HepG2 (cell line): ENCODE results near the gene KLF16. TPM values are rescaled to one million over a fixed set of nuclear protein-coding genes. Genes with fewer than 3 reads are reported as not detected.

Experiments used
- AGO2 ChIP-seq: fragments of 200-400 bp; formaldehyde crosslinking; optimal IDR thresholded peaks from 2 replicates; pipeline ENCODE3; 2017; ENCODE audit warnings: mild to moderate bottlenecking, low read depth, low read length, moderate library complexity
- ESRRA ChIP-seq: sonication (generic); formaldehyde crosslinking; IDR thresholded peaks from 2 replicates; pipeline ENCODE4 v1.5.1; 2020; ENCODE audit warnings: mild to moderate bottlenecking, low read depth, missing genetic modification reagents
- FOXP1 ChIP-seq, 2 experiments: fragments of 450-650 bp in 1 of 2; IDR thresholded peaks; 2 replicates each; pipeline ENCODE4 v1.6.1; 2017 to 2018; ENCODE audit warnings: antibody characterized with exemption in 1 of 2
- GLI4 ChIP-seq: sonication (generic); formaldehyde crosslinking; IDR thresholded peaks from 2 replicates; pipeline ENCODE4 v1.5.1; 2020; ENCODE audit warnings: missing genetic modification reagents, mild to moderate bottlenecking, moderate library complexity, borderline replicate concordance
- HNRNPL ChIP-seq: fragments of 200-400 bp; formaldehyde crosslinking; IDR thresholded peaks from 2 replicates; pipeline ENCODE4 v1.6.1; 2017; ENCODE audit warnings: mild to moderate bottlenecking, low read depth, low read length
- IRX3 ChIP-seq: sonication (generic); formaldehyde crosslinking; IDR thresholded peaks from 2 replicates; pipeline ENCODE4 v1.8.1; 2023; ENCODE audit warnings: mild to moderate bottlenecking, low read depth, missing genetic modification reagents, borderline replicate concordance
- MLX ChIP-seq: IDR thresholded peaks from 2 replicates; pipeline ENCODE4 v1.6.1; 2016
- MTF2 ChIP-seq: sonication (generic); formaldehyde crosslinking; IDR thresholded peaks from 2 replicates; pipeline ENCODE4 v1.5.0; 2020; ENCODE audit warnings: missing genetic modification reagents, borderline replicate concordance
- PRMT3 ChIP-seq: sonication (generic); formaldehyde crosslinking; IDR thresholded peaks from 2 replicates; pipeline ENCODE4 v1.8.1; 2022; ENCODE audit warnings: low read depth, mild to moderate bottlenecking, moderate library complexity, missing genetic modification reagents, borderline replicate concordance
- RXRA ChIP-seq: sonication (generic); formaldehyde crosslinking; IDR thresholded peaks from 2 replicates; pipeline ENCODE4 v1.5.1; 2020; ENCODE audit warnings: missing genetic modification reagents
- SAFB2 ChIP-seq: sonication (generic); formaldehyde crosslinking; IDR thresholded peaks from 2 replicates; pipeline ENCODE4 v1.5.1; 2020; ENCODE audit warnings: missing genetic modification reagents, low read depth, mild to moderate bottlenecking, borderline replicate concordance
- STAT5B ChIP-seq: sonication (generic); formaldehyde crosslinking; IDR thresholded peaks from 2 replicates; pipeline ENCODE4 v1.4.0; 2020; ENCODE audit warnings: missing genetic modification reagents
- TARDBP ChIP-seq: sonication (generic); formaldehyde crosslinking; IDR thresholded peaks from 2 replicates; pipeline ENCODE4 v1.8.0; 2022; ENCODE audit warnings: mild to moderate bottlenecking, missing genetic modification reagents
- TSC22D2 ChIP-seq: sonication (generic); formaldehyde crosslinking; IDR thresholded peaks from 2 replicates; pipeline ENCODE4 v1.5.1; 2020; ENCODE audit warnings: missing genetic modification reagents, mild to moderate bottlenecking, borderline replicate concordance
- XBP1 ChIP-seq: sonication (generic); formaldehyde crosslinking; IDR thresholded peaks from 2 replicates; pipeline ENCODE4 v1.5.0; 2020; ENCODE audit warnings: missing genetic modification reagents
- ZFP91 ChIP-seq: sonication (generic); formaldehyde crosslinking; IDR thresholded peaks from 2 replicates; pipeline ENCODE4 v1.9.0; 2022; ENCODE audit warnings: missing genetic modification reagents, mild to moderate bottlenecking, borderline replicate concordance
- ZFX ChIP-seq: sonication (generic); formaldehyde crosslinking; IDR thresholded peaks from 2 replicates; pipeline ENCODE4 v1.4.0; 2020; ENCODE audit warnings: mild to moderate bottlenecking, low read depth, missing genetic modification reagents, moderate library complexity
- ZNF121 ChIP-seq: sonication (generic); formaldehyde crosslinking; IDR thresholded peaks from 2 replicates; pipeline ENCODE4 v1.5.0; 2020; ENCODE audit warnings: mild to moderate bottlenecking, missing genetic modification reagents
- ZNF232 ChIP-seq: sonication (generic); formaldehyde crosslinking; IDR thresholded peaks from 2 replicates; pipeline ENCODE4 v1.4.0; 2020; ENCODE audit warnings: missing genetic modification reagents, borderline replicate concordance
- ZNF660 ChIP-seq: sonication (generic); formaldehyde crosslinking; IDR thresholded peaks from 2 replicates; pipeline ENCODE4 v1.5.1; 2020; ENCODE audit warnings: mild to moderate bottlenecking, low read depth, missing genetic modification reagents, borderline replicate concordance
- polyA plus RNA-seq, 8 experiments: library from polyadenylated mRNA; depleted of rRNA in 3 of 8; stranded (reverse) in 7 of 8; unstranded in 1 of 8; fragments of >200 nt; fragmentation: Illumina TruSeq in 4 of 8; extraction: Trizol in 4 of 8; gene quantifications; 2 replicates each; pipeline versions ENCODE4 v1.2.1 to v1.2.3, GENCODE V29; 2011 to 2016; ENCODE audit warnings: low read depth in 4 of 8, missing spikeins in 1 of 8, mixed read lengths in 1 of 8; ENCODE audit not compliant: insufficient read depth in 1 of 8
- total RNA-seq, 5 experiments: library from RNA; depleted of rRNA; stranded (reverse); fragments of >200 nt; fragmentation: Illumina TruSeq; extraction: Trizol; gene quantifications; 2 replicates each; pipeline ENCODE4 v1.2.3, GENCODE V29; 2016; ENCODE audit warnings: low read depth in 1 of 5
- TF ChIP-seq, protein P1 (sequence below): sonication (generic); formaldehyde crosslinking; IDR thresholded peaks from 2 replicates; pipeline ENCODE4 v1.5.0; 2020; ENCODE audit warnings: missing genetic modification reagents
- TF ChIP-seq, protein P2 (sequence below): sonication (generic); formaldehyde crosslinking; IDR thresholded peaks from 2 replicates; pipeline ENCODE4 v1.8.1; 2023; ENCODE audit warnings: mild to moderate bottlenecking, missing genetic modification reagents
- TF ChIP-seq, protein P3 (sequence below): sonication (generic); formaldehyde crosslinking; IDR thresholded peaks from 2 replicates; pipeline ENCODE4 v1.4.0; 2020; ENCODE audit warnings: missing genetic modification reagents; ENCODE audit errors: not compliant biosample characterization

The KLF16 gene
- total and polyA plus RNA-seq, 2 of the 13 experiments (the other 11 are each of a cell fraction or from before 2014, with no cell fraction given): 3.5 to 6.7 TPM

DNA sequence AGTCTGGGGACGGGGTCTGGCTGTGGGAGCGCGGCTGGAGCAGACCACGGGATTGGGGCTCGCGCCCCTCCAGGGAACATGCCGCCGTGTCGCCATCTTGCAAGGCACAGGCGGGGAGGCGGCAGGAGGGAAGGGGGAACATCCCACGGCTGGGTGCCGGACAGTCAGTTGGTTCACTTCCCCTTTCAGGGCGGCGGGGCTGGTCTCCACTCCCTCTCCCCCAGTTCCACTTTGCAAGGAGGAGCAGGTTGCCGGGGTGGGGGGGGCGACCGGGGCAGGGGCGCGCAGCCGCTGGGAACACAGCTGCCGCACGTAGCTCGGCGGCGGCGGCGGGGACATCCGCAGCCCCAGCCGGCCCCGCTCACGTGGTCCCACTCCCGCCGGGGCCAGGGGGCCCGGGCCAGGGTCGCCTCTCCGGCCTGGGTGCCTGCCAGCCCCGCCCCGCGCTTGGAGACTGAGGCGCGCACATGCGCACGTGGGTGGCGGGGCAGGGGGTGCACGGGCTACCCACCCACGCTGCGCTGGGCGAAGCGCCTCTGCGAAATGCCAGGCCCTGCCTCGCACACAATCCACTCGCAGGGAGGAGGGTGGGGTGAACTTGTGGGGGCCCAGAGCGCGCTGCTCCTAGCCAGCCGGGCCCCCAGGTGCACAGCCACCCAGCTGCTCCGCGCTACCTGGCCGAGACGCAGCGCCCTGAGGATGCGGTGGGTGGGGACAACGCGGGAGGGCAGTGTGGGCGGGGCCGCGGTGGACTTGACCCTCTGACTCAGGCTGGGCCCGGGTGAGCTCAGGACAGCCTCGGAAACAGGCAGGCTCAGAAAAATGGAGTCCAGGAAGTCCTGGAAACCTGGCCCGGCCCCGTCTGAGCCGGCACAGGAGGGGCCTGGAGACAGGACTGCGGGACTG lies 6.4 kb downstream of the KLF16 start (continued):
- TF ChIP-seq, protein P1, sequence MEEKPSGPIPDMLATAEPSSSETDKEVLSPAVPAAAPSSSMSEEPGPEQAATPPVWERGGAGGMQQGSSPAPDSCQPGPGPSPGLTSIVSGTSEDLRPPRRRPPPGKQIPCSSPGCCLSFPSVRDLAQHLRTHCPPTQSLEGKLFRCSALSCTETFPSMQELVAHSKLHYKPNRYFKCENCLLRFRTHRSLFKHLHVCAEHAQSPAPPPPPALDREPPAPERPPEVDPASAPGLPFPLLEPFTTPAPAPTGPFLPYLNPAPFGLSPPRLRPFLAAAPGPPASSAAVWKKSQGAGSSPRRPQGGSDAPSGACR: no peak
- TF ChIP-seq IRX3 (CRISPR knock-in tag) (no peak), ESRRA (CRISPR knock-in tag) (no peak), HNRNPL (0 out of 2 replicates have a peak, but pooled peaks have one; percentile 18), MTF2 (CRISPR knock-in tag) (no peak), XBP1 (no peak), ZFP91 (CRISPR knock-in tag) (0 out of 2 replicates have a peak, but pooled peaks have one; percentile 33), PRMT3 (no peak), SAFB2 (CRISPR knock-in tag) (no peak), ZNF121 (CRISPR knock-in tag) (0 out of 2 replicates have a peak, but pooled peaks have one; percentile 21), MLX (CRISPR knock-in tag) (no peak), AGO2 (peak; percentile 61), ZNF232 (CRISPR knock-in tag) (no peak), TARDBP (CRISPR knock-in tag) (no peak; the same call in 1 of the 2 replicates), STAT5B (no peak), ZNF660 (CRISPR knock-in tag) (no peak), TSC22D2 (CRISPR knock-in tag) (no peak), FOXP1 (IDR thresholded peaks at IDR 0.05) (no peak), FOXP1 (CRISPR knock-in tag; IDR thresholded peaks at IDR 0.05) (no peak), RXRA (CRISPR knock-in tag) (peak; percentile 100), ZFX (CRISPR knock-in tag) (peak; percentile 41; the same call in 1 of the 2 replicates), GLI4 (no peak)
- TF ChIP-seq, protein P2, sequence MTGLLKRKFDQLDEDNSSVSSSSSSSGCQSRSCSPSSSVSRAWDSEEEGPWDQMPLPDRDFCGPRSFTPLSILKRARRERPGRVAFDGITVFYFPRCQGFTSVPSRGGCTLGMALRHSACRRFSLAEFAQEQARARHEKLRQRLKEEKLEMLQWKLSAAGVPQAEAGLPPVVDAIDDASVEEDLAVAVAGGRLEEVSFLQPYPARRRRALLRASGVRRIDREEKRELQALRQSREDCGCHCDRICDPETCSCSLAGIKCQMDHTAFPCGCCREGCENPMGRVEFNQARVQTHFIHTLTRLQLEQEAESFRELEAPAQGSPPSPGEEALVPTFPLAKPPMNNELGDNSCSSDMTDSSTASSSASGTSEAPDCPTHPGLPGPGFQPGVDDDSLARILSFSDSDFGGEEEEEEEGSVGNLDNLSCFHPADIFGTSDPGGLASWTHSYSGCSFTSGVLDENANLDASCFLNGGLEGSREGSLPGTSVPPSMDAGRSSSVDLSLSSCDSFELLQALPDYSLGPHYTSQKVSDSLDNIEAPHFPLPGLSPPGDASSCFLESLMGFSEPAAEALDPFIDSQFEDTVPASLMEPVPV (CRISPR knock-in tag): no peak
- TF ChIP-seq, protein P3, sequence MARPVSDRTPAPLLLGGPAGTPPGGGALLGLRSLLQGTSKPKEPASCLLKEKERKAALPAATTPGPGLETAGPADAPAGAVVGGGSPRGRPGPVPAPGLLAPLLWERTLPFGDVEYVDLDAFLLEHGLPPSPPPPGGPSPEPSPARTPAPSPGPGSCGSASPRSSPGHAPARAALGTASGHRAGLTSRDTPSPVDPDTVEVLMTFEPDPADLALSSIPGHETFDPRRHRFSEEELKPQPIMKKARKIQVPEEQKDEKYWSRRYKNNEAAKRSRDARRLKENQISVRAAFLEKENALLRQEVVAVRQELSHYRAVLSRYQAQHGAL (CRISPR knock-in tag): no peak
